HEK293T (cell line): ENCODE results near the gene ORAI2.

Source experiments
- ARNT ChIP-seq: fragments of 450-650 bp; IDR thresholded peaks from 2 replicates; pipeline ENCODE4 v1.6.1; 2017; ENCODE audit warnings: mild to moderate bottlenecking
- BHLHE40 ChIP-seq: fragments of 450-650 bp; IDR thresholded peaks from 2 replicates; pipeline ENCODE4 v1.6.1; 2016; ENCODE audit warnings: mild to moderate bottlenecking, moderate library complexity, borderline replicate concordance
- CTBP1 ChIP-seq: fragments of 450-650 bp; IDR thresholded peaks from 2 replicates; pipeline ENCODE4 v1.6.1; 2016; ENCODE audit warnings: borderline replicate concordance
- ELF4 ChIP-seq: fragments of 450-650 bp; IDR thresholded peaks from 2 replicates; pipeline ENCODE4 v1.6.1; 2017; ENCODE audit warnings: antibody characterized with exemption
- FOXK2 ChIP-seq: fragments of 450-650 bp; IDR thresholded peaks from 2 replicates; pipeline ENCODE4 v1.6.1; 2016; ENCODE audit warnings: mild to moderate bottlenecking
- FOXM1 ChIP-seq: fragments of 450-650 bp; IDR thresholded peaks from 2 replicates; pipeline ENCODE4 v1.6.1; 2017; ENCODE audit warnings: mild to moderate bottlenecking, borderline replicate concordance
- HDGF ChIP-seq: fragments of 450-650 bp; IDR thresholded peaks from 2 replicates; pipeline ENCODE4 v1.6.1; 2017; ENCODE audit warnings: antibody characterized with exemption, borderline replicate concordance
- LEF1 ChIP-seq: fragments of 450-650 bp; IDR thresholded peaks from 2 replicates; pipeline ENCODE4 v1.6.1; 2017; ENCODE audit warnings: mild to moderate bottlenecking, borderline replicate concordance
- NFRKB ChIP-seq: fragments of 450-650 bp; IDR thresholded peaks from 2 replicates; pipeline ENCODE4 v1.6.1; 2016; ENCODE audit warnings: mild to moderate bottlenecking, moderate library complexity
- SP1 ChIP-seq: fragments of 450-650 bp; IDR thresholded peaks from 2 replicates; pipeline ENCODE4 v1.6.1; 2017
- SUZ12 ChIP-seq: fragments of 450-650 bp; IDR thresholded peaks from 2 replicates; pipeline ENCODE4 v1.6.1; 2016; ENCODE audit warnings: mild to moderate bottlenecking
- TF ChIP-seq, protein P1 (sequence below): fragments of 450-650 bp; IDR thresholded peaks from 2 replicates; pipeline ENCODE4 v1.6.1; 2016

DNA sequence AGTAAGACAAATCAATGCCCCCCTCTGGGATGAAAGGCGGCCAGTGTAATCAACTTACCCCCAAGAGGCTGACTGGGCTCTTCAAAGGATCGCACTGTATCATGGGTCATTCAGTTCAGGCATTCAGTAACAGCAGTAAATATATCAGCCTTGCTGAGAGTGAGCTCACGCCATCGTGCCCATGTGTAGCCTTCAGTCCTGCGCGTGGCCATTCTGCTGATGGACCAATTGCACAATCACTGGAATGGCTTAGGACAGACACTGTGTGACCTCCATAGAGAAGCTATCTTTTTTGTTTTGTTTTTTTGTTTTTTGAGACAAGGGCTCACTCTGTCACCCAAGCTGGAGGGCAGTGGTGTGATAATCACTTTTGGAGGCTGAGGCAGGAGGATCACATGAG lies 46.3 kb upstream of the ORAI2 start:
- TF ChIP-seq, protein P1, sequence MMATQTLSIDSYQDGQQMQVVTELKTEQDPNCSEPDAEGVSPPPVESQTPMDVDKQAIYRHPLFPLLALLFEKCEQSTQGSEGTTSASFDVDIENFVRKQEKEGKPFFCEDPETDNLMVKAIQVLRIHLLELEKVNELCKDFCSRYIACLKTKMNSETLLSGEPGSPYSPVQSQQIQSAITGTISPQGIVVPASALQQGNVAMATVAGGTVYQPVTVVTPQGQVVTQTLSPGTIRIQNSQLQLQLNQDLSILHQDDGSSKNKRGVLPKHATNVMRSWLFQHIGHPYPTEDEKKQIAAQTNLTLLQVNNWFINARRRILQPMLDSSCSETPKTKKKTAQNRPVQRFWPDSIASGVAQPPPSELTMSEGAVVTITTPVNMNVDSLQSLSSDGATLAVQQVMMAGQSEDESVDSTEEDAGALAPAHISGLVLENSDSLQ, result no peak
- TF ChIP-seq BHLHE40, result no peak
- TF ChIP-seq SP1, result no peak
- no peak for TF ChIP-seq FOXM1
- TF ChIP-seq LEF1, result no peak
- no peak for TF ChIP-seq SUZ12
- no peak for TF ChIP-seq FOXK2
- no peak for TF ChIP-seq ARNT
- no peak for TF ChIP-seq NFRKB
- no peak for TF ChIP-seq ELF4
- no peak for TF ChIP-seq HDGF
- TF ChIP-seq CTBP1, result no peak
